HepG2 (cell line): ENCODE measurements around the gene HOMEZ. TPM values are rescaled to one million over a fixed set of nuclear protein-coding genes. Genes with fewer than 3 reads are reported as not detected.
A peak's percentile ranks its signal among the peaks of the same experiment; 100 is the strongest.

ENCODE experiments used
- FOXK1 ChIP-seq: sonication (generic); formaldehyde crosslinking; IDR thresholded peaks from 2 replicates; pipeline ENCODE4 v1.4.0; 2020; ENCODE audit warnings: low read depth, missing genetic modification reagents, borderline replicate concordance
- polyA plus RNA-seq, 8 experiments: library from polyadenylated mRNA; depleted of rRNA in 3 of 8; stranded (reverse) in 7 of 8; unstranded in 1 of 8; fragments of >200 nt; fragmentation: Illumina TruSeq in 4 of 8; extraction: Trizol in 4 of 8; gene quantifications; 2 replicates each; pipeline versions ENCODE4 v1.2.1 to v1.2.3, GENCODE V29; 2011 to 2016; ENCODE audit warnings: low read depth in 4 of 8, missing spikeins in 1 of 8, mixed read lengths in 1 of 8; ENCODE audit not compliant: insufficient read depth in 1 of 8
- total RNA-seq, 5 experiments: library from RNA; depleted of rRNA; stranded (reverse); fragments of >200 nt; fragmentation: Illumina TruSeq; extraction: Trizol; gene quantifications; 2 replicates each; pipeline ENCODE4 v1.2.3, GENCODE V29; 2016; ENCODE audit warnings: low read depth in 1 of 5
- TF ChIP-seq, protein P1 (sequence below), 2 experiments: sonication (generic) in 1 of 2; formaldehyde crosslinking in 1 of 2; IDR thresholded peaks; 2 replicates each; pipeline versions ENCODE4 v1.5.1 to v1.6.1; 2011 to 2020; ENCODE audit warnings: borderline replicate concordance in 1 of 2, low read depth in 1 of 2, low read length in 1 of 2, mild to moderate bottlenecking in 1 of 2, missing genetic modification reagents in 1 of 2, moderate library complexity in 1 of 2
- TF ChIP-seq, protein P2 (sequence below): sonication (generic); formaldehyde crosslinking; IDR thresholded peaks from 2 replicates; pipeline ENCODE4 v1.4.0; 2020; ENCODE audit warnings: mild to moderate bottlenecking, missing genetic modification reagents
- TF ChIP-seq, protein P3 (sequence below): sonication (generic); formaldehyde crosslinking; IDR thresholded peaks from one replicate; pipeline ENCODE4 v1.5.1; 2020; ENCODE audit warnings: mild to moderate bottlenecking, missing genetic modification reagents; ENCODE audit errors: not compliant biosample characterization

The HOMEZ gene
- total and polyA plus RNA-seq, 2 of the 13 experiments (the other 11 are each of a cell fraction or from before 2014, with no cell fraction given): 14.5 to 31.8 TPM

DNA sequence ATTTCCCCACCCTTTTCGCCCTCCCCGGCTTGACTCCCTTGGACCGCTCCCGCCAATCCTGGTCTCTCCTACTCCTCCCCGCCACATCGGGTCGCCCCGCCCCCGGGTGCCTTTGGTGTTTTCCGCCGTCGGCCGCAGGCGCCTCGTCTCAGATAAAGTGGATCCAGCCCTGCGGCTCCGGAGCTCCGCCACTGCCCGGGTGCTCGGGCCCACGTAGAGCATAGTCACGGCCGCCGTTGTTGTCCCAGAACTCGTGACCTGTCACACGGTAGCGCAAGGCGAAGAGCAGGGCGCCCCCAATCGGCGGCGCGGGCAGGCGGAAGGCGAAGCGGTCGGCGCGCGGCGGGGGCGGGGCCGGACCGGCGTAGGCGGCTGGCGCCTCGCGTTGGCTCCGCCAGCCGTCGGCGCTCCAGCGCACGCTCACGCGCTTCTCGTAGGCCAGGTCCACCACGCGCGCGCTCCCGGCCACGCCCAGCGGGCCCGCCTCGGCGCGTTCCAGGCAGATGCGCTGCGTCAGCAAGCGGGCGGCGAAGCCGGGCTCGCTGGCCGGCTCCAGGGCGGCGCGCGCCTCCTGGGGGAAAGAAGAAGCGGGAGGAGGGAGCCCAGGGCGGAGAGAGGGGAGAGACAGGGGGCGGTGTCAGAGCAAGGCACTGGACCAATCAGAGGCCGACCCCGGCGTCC lies 15.5 kb upstream of the HOMEZ start (continued):
- TF ChIP-seq, protein P1, sequence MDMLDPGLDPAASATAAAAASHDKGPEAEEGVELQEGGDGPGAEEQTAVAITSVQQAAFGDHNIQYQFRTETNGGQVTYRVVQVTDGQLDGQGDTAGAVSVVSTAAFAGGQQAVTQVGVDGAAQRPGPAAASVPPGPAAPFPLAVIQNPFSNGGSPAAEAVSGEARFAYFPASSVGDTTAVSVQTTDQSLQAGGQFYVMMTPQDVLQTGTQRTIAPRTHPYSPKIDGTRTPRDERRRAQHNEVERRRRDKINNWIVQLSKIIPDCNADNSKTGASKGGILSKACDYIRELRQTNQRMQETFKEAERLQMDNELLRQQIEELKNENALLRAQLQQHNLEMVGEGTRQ (IDR thresholded peaks at IDR 0.05; ENCODE audit: low read depth, low read length): 0 out of 2 replicates have a peak, but pooled peaks have one; percentile 56
- TF ChIP-seq, protein P1 (CRISPR knock-in tag; IDR thresholded peaks at IDR 0.05; ENCODE audit: borderline replicate concordance): no peak
- TF ChIP-seq FOXK1 (CRISPR knock-in tag): peak; percentile 97; the same call in 1 of the 2 replicates
- TF ChIP-seq, protein P2, sequence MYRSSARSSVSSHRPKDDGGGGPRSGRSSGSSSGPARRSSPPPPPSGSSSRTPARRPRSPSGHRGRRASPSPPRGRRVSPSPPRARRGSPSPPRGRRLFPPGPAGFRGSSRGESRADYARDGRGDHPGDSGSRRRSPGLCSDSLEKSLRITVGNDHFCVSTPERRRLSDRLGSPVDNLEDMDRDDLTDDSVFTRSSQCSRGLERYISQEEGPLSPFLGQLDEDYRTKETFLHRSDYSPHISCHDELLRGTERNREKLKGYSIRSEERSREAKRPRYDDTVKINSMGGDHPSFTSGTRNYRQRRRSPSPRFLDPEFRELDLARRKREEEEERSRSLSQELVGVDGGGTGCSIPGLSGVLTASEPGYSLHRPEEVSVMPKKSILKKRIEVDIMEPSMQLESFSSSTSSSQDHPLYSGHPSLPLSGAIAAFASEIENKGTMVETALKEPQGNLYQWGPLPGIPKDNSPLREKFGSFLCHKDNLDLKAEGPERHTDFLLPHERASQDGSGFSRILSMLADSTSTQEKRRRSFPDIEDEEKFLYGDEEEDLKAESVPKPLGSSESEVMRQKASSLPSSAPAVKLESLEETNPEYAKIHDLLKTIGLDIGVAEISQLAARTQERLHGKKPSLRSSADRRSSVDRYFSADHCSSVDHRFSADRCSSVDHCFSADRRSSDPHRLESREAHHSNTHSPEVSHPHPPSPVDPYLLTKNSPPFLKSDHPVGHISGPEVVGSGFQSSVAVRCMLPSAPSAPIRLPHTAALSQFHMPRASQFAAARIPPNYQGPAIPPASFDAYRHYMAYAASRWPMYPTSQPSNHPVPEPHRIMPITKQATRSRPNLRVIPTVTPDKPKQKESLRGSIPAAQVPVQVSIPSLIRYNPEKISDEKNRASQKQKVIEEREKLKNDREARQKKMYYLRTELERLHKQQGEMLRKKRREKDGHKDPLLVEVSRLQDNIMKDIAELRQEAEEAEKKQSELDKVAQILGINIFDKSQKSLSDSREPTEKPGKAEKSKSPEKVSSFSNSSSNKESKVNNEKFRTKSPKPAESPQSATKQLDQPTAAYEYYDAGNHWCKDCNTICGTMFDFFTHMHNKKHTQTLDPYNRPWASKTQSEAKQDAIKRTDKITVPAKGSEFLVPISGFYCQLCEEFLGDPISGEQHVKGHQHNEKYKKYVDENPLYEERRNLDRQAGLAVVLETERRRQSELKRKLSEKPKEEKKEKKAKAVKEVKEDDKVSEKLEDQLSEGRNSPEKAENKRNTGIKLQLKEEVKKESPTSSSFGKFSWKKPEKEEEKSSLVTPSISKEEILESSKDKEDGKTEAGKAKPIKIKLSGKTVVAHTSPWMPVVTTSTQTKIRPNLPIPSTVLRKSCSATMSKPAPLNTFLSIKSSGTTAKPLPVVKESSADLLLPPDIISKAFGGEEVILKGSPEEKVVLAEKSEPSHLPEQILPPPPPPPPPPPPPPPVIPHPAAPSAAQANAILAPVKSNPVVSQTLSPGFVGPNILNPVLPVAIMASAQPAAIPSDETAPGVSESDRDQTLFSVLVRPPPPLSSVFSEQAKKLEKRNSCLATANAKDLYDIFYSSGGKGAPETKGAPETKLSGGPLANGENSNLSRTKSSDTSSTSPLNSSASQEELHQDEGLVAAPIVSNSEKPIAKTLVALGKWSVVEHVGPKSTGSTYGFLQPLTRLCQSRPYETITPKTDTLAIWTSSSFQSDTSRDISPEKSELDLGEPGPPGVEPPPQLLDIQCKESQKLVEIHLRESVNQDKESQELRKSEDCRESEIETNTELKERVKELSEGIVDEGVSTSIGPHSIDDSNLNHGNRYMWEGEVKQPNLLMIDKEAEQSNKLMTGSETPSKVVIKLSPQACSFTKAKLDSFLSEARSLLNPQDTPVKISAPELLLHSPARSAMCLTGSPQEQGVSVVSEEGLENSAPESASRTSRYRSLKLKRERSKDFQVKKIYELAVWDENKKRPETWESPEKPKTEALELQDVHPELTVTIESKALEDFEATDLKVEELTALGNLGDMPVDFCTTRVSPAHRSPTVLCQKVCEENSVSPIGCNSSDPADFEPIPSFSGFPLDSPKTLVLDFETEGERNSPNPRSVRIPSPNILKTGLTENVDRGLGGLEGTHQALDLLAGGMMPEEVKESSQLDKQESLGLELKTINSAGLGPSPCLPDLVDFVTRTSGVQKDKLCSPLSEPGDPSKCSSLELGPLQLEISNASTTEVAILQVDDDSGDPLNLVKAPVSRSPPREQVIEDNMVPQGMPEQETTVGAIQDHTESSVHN (CRISPR knock-in tag): no peak; the same call in 1 of the 2 replicates
- TF ChIP-seq, protein P3, sequence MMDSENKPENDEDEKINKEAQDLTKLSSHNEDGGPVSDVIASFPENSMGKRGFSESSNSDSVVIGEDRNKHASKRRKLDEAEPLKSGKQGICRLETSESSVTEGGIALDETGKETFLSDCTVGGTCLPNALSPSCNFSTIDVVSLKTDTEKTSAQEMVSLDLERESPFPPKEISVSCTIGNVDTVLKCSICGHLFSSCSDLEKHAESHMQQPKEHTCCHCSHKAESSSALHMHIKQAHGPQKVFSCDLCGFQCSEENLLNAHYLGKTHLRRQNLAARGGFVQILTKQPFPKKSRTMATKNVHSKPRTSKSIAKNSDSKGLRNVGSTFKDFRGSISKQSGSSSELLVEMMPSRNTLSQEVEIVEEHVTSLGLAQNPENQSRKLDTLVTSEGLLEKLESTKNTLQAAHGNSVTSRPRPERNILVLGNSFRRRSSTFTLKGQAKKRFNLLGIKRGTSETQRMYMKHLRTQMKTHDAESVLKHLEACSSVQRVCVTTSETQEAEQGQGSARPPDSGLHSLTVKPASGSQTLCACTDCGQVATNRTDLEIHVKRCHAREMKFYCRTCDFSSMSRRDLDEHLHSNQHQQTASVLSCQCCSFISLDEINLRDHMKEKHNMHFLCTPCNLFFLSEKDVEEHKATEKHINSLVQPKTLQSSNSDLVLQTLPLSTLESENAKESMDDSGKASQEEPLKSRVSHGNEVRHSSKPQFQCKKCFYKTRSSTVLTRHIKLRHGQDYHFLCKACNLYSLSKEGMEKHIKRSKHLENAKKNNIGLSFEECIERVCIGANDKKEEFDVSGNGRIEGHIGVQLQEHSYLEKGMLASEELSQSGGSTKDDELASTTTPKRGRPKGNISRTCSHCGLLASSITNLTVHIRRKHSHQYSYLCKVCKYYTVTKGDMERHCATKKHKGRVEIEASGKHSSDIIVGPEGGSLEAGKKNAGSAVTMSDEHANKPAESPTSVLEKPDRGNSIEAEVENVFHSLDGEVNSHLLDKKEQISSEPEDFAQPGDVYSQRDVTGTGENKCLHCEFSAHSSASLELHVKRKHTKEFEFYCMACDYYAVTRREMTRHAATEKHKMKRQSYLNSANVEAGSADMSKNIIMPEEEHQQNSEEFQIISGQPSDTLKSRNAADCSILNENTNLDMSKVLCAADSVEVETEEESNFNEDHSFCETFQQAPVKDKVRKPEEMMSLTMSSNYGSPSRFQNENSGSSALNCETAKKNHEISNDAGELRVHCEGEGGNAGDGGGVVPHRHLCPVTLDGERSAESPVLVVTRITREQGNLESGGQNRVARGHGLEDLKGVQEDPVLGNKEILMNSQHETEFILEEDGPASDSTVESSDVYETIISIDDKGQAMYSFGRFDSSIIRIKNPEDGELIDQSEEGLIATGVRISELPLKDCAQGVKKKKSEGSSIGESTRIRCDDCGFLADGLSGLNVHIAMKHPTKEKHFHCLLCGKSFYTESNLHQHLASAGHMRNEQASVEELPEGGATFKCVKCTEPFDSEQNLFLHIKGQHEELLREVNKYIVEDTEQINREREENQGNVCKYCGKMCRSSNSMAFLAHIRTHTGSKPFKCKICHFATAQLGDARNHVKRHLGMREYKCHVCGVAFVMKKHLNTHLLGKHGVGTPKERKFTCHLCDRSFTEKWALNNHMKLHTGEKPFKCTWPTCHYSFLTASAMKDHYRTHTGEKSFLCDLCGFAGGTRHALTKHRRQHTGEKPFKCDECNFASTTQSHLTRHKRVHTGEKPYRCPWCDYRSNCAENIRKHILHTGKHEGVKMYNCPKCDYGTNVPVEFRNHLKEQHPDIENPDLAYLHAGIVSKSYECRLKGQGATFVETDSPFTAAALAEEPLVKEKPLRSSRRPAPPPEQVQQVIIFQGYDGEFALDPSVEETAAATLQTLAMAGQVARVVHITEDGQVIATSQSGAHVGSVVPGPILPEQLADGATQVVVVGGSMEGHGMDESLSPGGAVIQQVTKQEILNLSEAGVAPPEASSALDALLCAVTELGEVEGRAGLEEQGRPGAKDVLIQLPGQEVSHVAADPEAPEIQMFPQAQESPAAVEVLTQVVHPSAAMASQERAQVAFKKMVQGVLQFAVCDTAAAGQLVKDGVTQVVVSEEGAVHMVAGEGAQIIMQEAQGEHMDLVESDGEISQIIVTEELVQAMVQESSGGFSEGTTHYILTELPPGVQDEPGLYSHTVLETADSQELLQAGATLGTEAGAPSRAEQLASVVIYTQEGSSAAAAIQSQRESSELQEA (CRISPR knock-in tag): peak; percentile 47
